ENCODE results near the gene TRIP4. TPM values are rescaled to one million over a fixed set of nuclear protein-coding genes. Genes with fewer than 3 reads are reported as not detected.
A peak's percentile ranks its signal among the peaks of the same experiment; 100 is the strongest.
"Not testable (repeated sequence)": the region's sequence is repeated elsewhere in the genome, so short reads cannot be mapped to it uniquely, and the experiment has no call there.

Gene TRIP4
- total RNA-seq, 1 experiment from 2014 or later: 9.2 TPM

- peak; percentile 98 for DNase-seq (ENCODE audit: low read depth)
Measured at GRCh38 chr15:64381000-64381751, 6.5 kb upstream of the TRIP4 start, which contains the start of gene PCLAF. Gene PCLAF (minus strand): TSS chr15:64381441. CDS start chr15:64381371, 70 bp downstream.

GRCh38 chr15:64383760-64384159 is 3.9 kb upstream of the TRIP4 start:
- no peak for DNase-seq (ENCODE audit: low read depth)

- DNase-seq (ENCODE audit: low read depth): no peak
Measured at GRCh38 chr15:64386291-64386690, 1.3 kb upstream of the TRIP4 start.

- DNase-seq (ENCODE audit: low read depth): no peak
Measured at GRCh38 chr15:64389036-64389435, 1.4 kb downstream of the TRIP4 start.

- not testable (repeated sequence) for DNase-seq (ENCODE audit: low read depth)
Measured at GRCh38 chr15:64392471-64392870, 4.8 kb downstream of the TRIP4 start.

GRCh38 chr15:64396789-64397188 is 9.2 kb downstream of the TRIP4 start:
- no peak for DNase-seq (ENCODE audit: low read depth)

- no peak for DNase-seq (ENCODE audit: low read depth)
Measured at GRCh38 chr15:64398575-64398974, 10.9 kb downstream of the TRIP4 start.

- DNase-seq (ENCODE audit: low read depth): no peak
Measured at GRCh38 chr15:64400583-64400982, 12.9 kb downstream of the TRIP4 start.

GRCh38 chr15:64412216-64412615 is 24.6 kb downstream of the TRIP4 start:
- DNase-seq (ENCODE audit: low read depth): no peak

- no peak for DNase-seq (ENCODE audit: low read depth)
Measured at GRCh38 chr15:64422697-64423096, 35.1 kb downstream of the TRIP4 start.

- DNase-seq (ENCODE audit: low read depth): no peak
Measured at GRCh38 chr15:64423970-64424369, 36.3 kb downstream of the TRIP4 start.

GRCh38 chr15:64425221-64425620 is 37.6 kb downstream of the TRIP4 start:
- no peak for DNase-seq (ENCODE audit: low read depth)

- DNase-seq (ENCODE audit: low read depth): peak; percentile 39
Measured at GRCh38 chr15:64426845-64427465, 39.3 kb downstream of the TRIP4 start.

- no peak for DNase-seq (ENCODE audit: low read depth)
Measured at GRCh38 chr15:64429448-64429847, 41.8 kb downstream of the TRIP4 start.

GRCh38 chr15:64430000-64430735 is 42.5 kb downstream of the TRIP4 start:
- peak; percentile 93 for DNase-seq (ENCODE audit: low read depth)

GRCh38 chr15:64437982-64438381 is 50.3 kb downstream of the TRIP4 start:
- no peak for DNase-seq (ENCODE audit: low read depth)

- DNase-seq (ENCODE audit: low read depth): no peak
Measured at GRCh38 chr15:64438653-64439447, 51.2 kb downstream of the TRIP4 start.

- DNase-seq (ENCODE audit: low read depth): no peak
Measured at GRCh38 chr15:64441852-64442251, 54.2 kb downstream of the TRIP4 start.

- no peak for DNase-seq (ENCODE audit: low read depth)
Measured at GRCh38 chr15:64443016-64443415, 55.4 kb downstream of the TRIP4 start.

GRCh38 chr15:64443747-64444621 is 56.3 kb downstream of the TRIP4 start:
- peak; percentile 76 for DNase-seq (ENCODE audit: low read depth)

- no peak for DNase-seq (ENCODE audit: low read depth)
Measured at GRCh38 chr15:64444836-64445235, 57.2 kb downstream of the TRIP4 start.
